HG02973 (cell line): ENCODE data around the gene PLCB4.

Experiments
- ATAC-seq: cut with Tn5 transposase; IDR thresholded peaks from one replicate; pipeline ENCODE4 v1.9.1; 2021; ENCODE audit warnings: moderate library complexity; ENCODE audit not compliant: unreplicated experiment

The PLCB4 gene

GRCh38 chr20:9416421-9416820, 347.5 kb downstream of the PLCB4 start:
- no peak for ATAC-seq

- ATAC-seq: no peak
These were observed 348.8 kb downstream of the PLCB4 start for GRCh38 chr20:9417665-9418064.

GRCh38 chr20:9422321-9423057, 353.6 kb downstream of the PLCB4 start:
- no peak for ATAC-seq

- ATAC-seq: no peak
These were observed 355.7 kb downstream of the PLCB4 start for GRCh38 chr20:9424551-9424950.

GRCh38 chr20:9427430-9428291, 358.8 kb downstream of the PLCB4 start:
- ATAC-seq: no peak

- no peak for ATAC-seq
These were observed 359.4 kb downstream of the PLCB4 start for GRCh38 chr20:9428292-9428607.

GRCh38 chr20:9439806-9440205, 370.9 kb downstream of the PLCB4 start:
- ATAC-seq: no peak

GRCh38 chr20:9440892-9441291, 372.0 kb downstream of the PLCB4 start:
- ATAC-seq: no peak

GRCh38 chr20:9441948-9442347, 373.1 kb downstream of the PLCB4 start:
- peak; percentile 65 for ATAC-seq

GRCh38 chr20:9442858-9443257, 374.0 kb downstream of the PLCB4 start:
- peak; percentile 80 for ATAC-seq

- no peak for ATAC-seq
These were observed 376.0 kb downstream of the PLCB4 start for GRCh38 chr20:9444921-9445320.

- ATAC-seq: no peak
These were observed 378.3 kb downstream of the PLCB4 start for GRCh38 chr20:9447182-9447581.

- ATAC-seq: no peak
These were observed 384.3 kb downstream of the PLCB4 start for GRCh38 chr20:9453201-9453600.

- no peak for ATAC-seq
These were observed 385.9 kb downstream of the PLCB4 start for GRCh38 chr20:9454791-9455190.

- ATAC-seq: peak; percentile 63
These were observed 388.2 kb downstream of the PLCB4 start for GRCh38 chr20:9457136-9457535.

GRCh38 chr20:9458138-9458796, 389.4 kb downstream of the PLCB4 start:
- ATAC-seq: peak; percentile 57

- ATAC-seq: no peak
These were observed 391.6 kb downstream of the PLCB4 start for GRCh38 chr20:9460518-9460917.

GRCh38 chr20:9467995-9468394, 399.1 kb downstream of the PLCB4 start:
- no peak for ATAC-seq

GRCh38 chr20:9474835-9475415, 406.0 kb downstream of the PLCB4 start:
- no peak for ATAC-seq

GRCh38 chr20:9475456-9475855, 406.6 kb downstream of the PLCB4 start:
- no peak for ATAC-seq

GRCh38 chr20:9476174-9476573, 407.3 kb downstream of the PLCB4 start:
- ATAC-seq: no peak
